Amygdala (tissue), 56 donors: ENCODE data around the gene TRIM17.
A peak's percentile ranks its signal among the peaks of the same experiment; 100 is the strongest.
"Not testable (repeated sequence)": the region's sequence is repeated elsewhere in the genome, so short reads cannot be mapped to it uniquely, and the experiment has no call there.

Experiments
- DNase-seq, 56 donors: peaks; one replicate each; lab custom pipeline; 2025; lab: John Stamatoyannopoulos, UW

Gene TRIM17

GRCh38 chr1:228450200-228450599, 33.5 kb upstream of the TRIM17 start:
- DNase-seq: no peak

GRCh38 chr1:228448372-228448771, 31.7 kb upstream of the TRIM17 start:
- no peak for DNase-seq

DNA sequence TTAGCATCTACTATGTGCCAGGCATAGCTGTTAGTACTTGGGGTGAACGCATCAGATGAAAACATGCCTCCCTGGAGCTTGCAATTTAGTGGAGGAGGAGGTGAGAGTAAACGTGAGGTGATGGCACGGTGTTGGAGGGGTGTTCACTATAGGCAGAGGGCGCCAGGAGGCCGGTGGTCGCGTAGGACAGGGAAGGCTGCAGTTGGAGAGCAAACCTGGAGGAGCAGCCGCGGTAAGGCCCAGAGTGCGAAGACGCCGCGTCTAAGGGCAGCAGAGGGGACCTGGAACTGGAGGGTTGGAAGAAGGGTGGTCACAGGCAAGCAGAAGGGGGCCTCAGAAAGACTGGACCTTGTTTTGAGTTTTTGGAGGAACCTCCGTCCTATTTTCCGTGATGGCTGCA, 30.2 kb upstream of the TRIM17 start:
- DNase-seq: no peak

DNA sequence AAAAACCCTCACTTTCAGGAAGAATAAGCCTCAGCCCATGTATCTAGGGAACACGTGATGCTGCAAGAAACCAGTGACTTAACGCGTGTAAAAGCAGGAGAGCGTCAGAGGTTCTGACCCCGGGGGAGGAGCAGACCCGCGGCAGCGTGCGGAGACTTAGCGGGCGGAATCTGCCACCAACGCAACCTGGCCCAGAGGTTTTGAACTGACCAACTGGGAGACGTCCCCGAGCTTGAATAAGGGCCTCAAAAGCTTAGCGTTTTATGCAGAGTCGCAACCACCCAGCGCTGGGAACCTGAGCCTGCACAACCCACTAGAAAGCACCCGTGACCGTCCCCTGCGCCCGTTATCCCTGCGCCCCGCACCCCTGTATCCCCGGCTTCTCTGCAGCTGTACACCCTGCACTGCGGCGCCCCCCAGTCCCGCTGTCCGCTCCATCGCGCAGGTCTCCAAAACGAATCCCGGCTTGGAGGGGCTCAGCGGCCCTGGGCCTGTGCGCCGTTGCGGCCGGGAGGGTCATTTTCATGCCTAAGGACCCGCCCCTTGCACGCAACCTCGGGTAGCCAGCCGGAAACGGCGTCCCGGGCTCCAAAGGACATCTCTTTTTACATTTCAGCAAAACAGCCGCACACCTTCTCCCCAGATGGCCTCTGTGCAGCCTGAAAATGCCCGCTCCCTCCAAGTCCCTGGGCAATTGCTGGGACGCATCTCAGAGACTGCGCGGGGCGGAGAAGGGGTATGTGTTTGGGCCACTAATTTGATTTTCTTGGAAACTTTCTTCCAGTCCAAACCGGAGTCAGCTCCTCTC, 29.4 kb upstream of the TRIM17 start:
- DNase-seq: peak in 10 of 56 donors; percentile 11 to 32 (median 16)

GRCh38 chr1:228445490-228445842, 28.8 kb upstream of the TRIM17 start:
- no peak for DNase-seq

DNA sequence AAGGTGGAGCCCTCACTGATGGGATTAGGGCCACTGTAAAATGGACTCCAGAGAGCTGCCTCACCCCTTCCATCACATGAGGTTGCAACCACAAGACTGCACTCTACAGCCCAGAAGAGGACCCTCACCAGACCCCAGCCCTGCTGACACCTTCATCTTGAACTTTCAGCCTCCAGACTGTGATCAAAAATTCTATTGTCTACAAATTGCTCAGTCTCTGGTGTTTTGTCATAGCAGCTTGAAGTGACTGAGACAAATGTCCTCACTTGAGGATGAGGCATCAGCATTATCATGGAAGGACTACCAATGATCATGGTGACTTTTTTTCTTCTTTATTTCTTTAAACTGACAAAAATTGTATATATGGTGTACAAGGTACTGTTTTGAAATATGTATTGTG, 26.7 kb upstream of the TRIM17 start:
- DNase-seq: no peak

GRCh38 chr1:228440761-228441500, 24.3 kb upstream of the TRIM17 start:
- no peak for DNase-seq

DNA sequence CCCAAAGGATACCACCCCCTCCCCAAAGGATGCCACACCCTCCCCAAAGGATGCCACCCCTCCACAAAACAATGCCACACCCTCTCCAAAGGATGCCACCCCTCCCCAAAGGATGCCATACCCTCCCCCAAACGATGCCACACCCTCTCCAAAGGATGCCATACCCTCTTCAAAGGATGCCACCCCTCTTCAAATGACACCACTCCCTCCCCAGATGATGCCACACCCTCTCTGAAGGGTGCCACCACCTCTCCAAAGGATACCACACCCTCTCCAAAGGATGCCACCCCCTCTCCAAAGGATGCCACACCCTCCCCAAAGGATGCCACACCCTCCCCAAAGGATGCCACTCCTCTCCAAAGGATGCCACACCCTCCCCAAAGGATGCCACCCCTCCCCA, 21.6 kb upstream of the TRIM17 start:
- no peak for DNase-seq

- no peak for DNase-seq
Measured at GRCh38 chr1:228437424-228437962, 20.8 kb upstream of the TRIM17 start.

- no peak for DNase-seq
Measured at GRCh38 chr1:228434689-228435088, 18.0 kb upstream of the TRIM17 start.

DNA sequence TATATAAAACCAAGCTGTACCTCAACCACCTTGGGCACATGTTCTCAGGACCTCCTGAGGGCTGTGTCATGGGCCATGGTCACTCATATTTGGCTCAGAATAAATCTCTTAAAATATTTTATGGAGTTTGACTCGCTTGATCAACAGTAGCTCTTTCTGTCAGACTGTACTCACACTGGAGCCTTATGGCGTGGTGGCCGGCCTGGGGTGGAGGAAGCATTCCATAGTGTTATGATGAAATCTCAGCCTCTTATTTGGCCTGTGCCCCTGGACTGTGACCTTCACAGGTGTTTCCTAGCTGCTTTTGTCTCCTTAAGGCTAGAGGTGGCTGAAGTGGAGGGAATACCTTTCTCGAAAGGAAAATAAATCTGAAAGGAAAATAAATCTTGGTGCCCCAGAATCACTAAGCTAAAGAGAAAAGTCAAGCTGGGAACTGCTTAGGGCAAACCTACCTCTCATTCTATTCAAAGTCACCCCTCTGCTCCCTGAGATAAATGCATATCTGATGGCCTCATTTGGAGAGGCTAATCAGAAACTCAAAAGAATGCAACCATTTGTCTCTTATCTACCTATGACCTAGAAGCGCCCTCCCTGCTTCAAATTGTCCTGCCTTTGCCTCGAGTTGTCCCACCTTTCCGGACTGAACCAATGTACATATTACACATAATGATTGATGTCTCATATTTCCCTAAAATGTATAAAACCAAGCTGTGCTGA, 16.8 kb upstream of the TRIM17 start:
- not testable (repeated sequence) for DNase-seq

DNA sequence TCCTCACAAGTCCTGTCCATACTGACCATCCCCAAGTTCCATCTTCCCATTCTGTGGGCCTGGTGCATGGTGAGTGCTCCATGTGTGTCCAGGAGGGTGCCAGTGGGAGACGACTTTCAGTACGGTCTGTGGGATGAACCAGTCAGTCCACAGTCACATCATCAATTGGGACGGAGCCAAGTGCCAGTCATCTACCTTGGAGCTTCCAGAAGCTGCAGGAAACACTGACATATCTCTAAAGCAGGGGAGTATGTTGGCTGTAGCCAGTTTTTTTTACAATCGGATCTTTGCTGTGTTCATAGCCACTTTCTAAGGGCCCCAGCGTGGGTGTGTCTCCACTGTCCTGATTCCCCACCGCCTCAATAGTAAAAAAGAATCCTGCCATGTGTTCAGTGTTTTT, 13.6 kb upstream of the TRIM17 start:
- no peak for DNase-seq

DNA sequence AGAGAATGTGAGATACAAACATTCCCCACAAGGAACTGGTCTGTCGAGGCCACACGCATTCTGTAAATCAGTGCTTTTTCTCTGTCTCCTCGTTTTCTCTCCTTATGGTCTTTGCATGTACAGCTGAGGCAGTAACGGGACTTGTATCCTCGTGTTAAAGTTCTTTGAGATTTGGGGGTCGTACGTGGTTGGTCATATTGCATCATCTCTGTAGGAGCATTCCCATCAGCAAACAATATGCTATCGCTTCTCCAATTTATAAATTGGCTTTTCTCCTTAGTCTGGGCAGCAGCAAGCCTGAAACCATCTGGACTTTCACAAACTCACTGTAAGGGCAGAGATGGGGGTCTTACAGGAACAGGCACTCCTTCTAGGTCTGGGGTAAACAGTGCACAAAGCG, 13.0 kb upstream of the TRIM17 start:
- DNase-seq: no peak

DNA sequence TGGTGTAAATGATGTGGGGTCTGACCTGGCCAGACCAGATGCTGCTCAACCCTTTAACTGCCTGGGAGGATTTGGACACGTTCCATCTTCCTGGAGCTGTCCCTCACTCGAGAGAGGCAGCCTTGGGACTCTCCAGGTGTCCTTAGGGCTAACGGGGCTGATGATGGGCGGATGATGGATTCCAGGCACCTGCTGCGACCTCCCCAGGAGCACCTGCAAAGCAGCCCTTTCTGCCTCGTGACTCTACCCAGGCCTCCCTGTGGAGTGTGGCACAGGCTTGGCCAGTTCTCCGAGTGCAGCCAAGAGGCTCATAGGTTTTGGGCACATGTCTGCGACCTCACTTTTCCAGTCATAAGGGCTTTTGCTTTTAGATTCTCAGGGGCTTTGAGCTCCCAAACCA, 12.3 kb upstream of the TRIM17 start:
- no peak for DNase-seq

DNA sequence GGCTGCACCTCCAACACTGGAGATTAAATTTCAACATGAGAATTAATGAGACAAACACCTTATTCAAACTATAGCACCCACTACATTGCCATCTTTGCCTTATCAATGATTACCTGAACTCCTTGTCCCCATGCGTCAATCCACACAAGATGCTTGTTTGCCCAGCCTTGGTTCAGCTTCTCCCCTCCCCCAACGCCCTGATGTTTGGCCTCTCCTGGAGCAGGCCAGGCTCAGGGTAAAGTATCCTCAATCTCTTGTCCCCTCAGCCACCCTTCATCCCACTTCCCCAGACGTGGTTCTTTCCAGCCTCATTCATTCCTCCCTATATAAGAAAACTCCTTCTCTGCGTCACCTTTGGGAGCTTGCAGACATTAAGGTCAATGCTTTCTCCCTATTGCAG, 11.8 kb upstream of the TRIM17 start:
- no peak for DNase-seq

DNA sequence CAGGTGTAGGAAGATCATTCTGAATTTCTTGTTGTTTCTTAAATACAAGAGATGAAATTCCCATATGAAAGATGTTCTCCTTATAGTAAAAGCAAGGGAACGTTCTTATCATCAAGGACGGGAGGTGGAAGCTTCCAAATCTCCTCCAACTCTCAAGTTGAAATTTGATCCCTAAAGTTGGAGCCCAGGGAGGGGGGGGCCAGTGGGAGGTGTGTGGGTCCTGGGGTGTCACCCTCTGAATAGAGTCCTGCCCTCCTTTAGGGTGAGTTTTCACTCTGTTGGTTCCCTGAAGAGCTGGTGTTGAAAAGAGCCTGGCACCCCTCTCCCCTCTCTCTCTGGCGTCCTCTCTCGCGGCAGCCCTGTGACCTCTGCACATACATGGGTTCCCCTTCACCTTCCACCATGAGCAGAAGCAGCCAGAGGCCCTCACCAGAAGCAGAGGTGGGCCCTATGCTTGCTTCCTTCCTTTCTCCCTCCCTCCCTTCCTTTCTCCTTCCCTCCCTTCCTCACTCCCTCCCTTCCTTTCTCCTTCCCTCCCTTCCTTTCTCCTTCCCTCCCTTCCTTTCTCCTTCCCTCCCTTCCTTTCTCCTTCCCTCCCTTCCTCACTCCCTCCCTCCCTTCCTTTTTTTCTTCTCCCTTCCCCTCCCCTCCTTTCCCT, 10.0 kb upstream of the TRIM17 start:
- no peak for DNase-seq

GRCh38 chr1:228424685-228425660, 8.3 kb upstream of the TRIM17 start:
- no peak for DNase-seq

DNA sequence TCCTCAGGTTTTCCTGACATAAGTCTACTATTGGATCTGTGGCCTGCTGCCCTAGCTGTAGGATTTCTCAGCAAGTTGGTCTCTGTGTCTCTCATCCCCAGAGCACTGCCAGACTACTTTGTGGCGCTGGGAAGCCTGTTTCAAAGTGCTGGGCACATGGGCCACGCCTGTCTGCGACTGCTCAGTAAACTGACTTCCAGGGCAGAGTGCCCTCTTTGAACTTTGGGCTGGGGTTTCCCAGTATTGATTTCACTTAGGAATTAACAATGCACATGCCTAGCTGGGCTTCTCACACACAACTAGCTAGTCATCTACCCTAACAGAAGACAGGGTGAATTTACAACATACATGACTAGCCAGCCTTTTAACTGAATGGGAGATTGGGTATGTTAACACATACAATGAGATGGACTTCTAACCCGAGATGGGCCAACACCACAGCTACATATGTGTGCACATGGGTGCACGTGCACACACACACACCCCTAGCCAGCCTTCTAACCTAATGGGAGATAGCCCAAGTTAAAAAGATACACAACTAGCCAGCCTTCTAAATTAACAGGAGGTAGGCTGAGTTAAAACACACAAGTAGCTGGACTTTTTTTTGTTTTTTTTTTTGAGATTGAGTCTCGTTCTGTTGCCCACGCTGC, 6.9 kb upstream of the TRIM17 start:
- DNase-seq: no peak
